GM23248 (cell line): ENCODE data around the gene TIMM44. TPM values are rescaled to one million over a fixed set of nuclear protein-coding genes. Genes with fewer than 3 reads are reported as not detected.
A peak's percentile ranks its signal among the peaks of the same experiment; 100 is the strongest.
"Not testable (repeated sequence)": the region's sequence is repeated elsewhere in the genome, so short reads cannot be mapped to it uniquely, and the experiment has no call there.

Source experiments
- DNase-seq: peaks from one replicate; pipeline ENCODE4 v3.0.0-alpha.2; 2015
- H2AFZ ChIP-seq: fragments of 200-600 bp; sonication (generic); 2 replicates; pipeline ENCODE4 v1.6.1; 2016; ENCODE audit warnings: antibody characterized with exemption
- H3F3A ChIP-seq: fragments of 200-600 bp; sonication (generic); 2 replicates; pipeline ENCODE4 v1.6.1; 2016; ENCODE audit warnings: mild to moderate bottlenecking, antibody characterized with exemption, mixed run types; ENCODE audit not compliant: insufficient read depth
- H3K27ac ChIP-seq: fragments of 200-600 bp; sonication (generic); 2 replicates; pipeline ENCODE4 v1.5.1; 2016; ENCODE audit warnings: mild to moderate bottlenecking
- H3K27me3 ChIP-seq: fragments of 200-600 bp; sonication (generic); replicated peaks from 2 replicates; pipeline ENCODE4 v1.6.1; 2016; ENCODE audit warnings: mild to moderate bottlenecking; ENCODE audit not compliant: insufficient read depth
- H3K36me3 ChIP-seq: fragments of 200-600 bp; sonication (generic); 2 replicates; pipeline ENCODE4 v1.6.1; 2016; ENCODE audit warnings: low read depth, mild to moderate bottlenecking
- H3K4me1 ChIP-seq: fragments of 200-600 bp; sonication (generic); 2 replicates; pipeline ENCODE4 v1.6.1; 2016; ENCODE audit warnings: mild to moderate bottlenecking; ENCODE audit not compliant: insufficient read depth
- H3K4me2 ChIP-seq: fragments of 200-600 bp; sonication (generic); one replicate; pipeline ENCODE4 v1.6.1; 2016; ENCODE audit warnings: mild to moderate bottlenecking; ENCODE audit not compliant: unreplicated experiment
- H3K4me3 ChIP-seq: fragments of 200-600 bp; sonication (generic); 2 replicates; pipeline ENCODE4 v1.5.1; 2016; ENCODE audit warnings: mild to moderate bottlenecking
- H3K79me2 ChIP-seq: fragments of 200-600 bp; sonication (generic); 2 replicates; pipeline ENCODE4 v1.6.1; 2016; ENCODE audit warnings: mild to moderate bottlenecking; ENCODE audit not compliant: insufficient read depth
- H3K9ac ChIP-seq: fragments of 200-600 bp; sonication (generic); 2 replicates; pipeline ENCODE4 v1.6.1; 2016; ENCODE audit warnings: mild to moderate bottlenecking
- H3K9me2 ChIP-seq: fragments of 200-600 bp; sonication (generic); 2 replicates; pipeline ENCODE4 v1.6.1; 2016; ENCODE audit warnings: mixed run types, mild to moderate bottlenecking, moderate library complexity; ENCODE audit not compliant: insufficient read depth
- H3K9me3 ChIP-seq: fragments of 200-600 bp; sonication (generic); one replicate; pipeline ENCODE4 v1.6.1; 2017; ENCODE audit warnings: low read depth
- H4K20me1 ChIP-seq: fragments of 200-600 bp; sonication (generic); 2 replicates; pipeline ENCODE4 v1.6.0; 2016; ENCODE audit not compliant: insufficient read depth
- EZH2 ChIP-seq: fragments of 200-600 bp; sonication (generic); IDR thresholded peaks from 2 replicates; pipeline ENCODE4 v1.6.1; 2018; ENCODE audit warnings: antibody characterized with exemption, mild to moderate bottlenecking; ENCODE audit not compliant: insufficient read depth, poor library complexity, severe bottlenecking
- EZH2phosphoT487 ChIP-seq: fragments of 200-600 bp; sonication (generic); IDR thresholded peaks from 2 replicates; pipeline ENCODE4 v1.6.1; 2018; ENCODE audit warnings: antibody characterized with exemption, moderate library complexity, mild to moderate bottlenecking, low read depth; ENCODE audit not compliant: insufficient read depth
- WGBS, 2 experiments: methylation state at CpG; one replicate each; pipeline ENCODE4 v1.1.6; 2015 to 2017; ENCODE audit warnings: low lambda C conversion rate in 2 of 2, low coverage in 1 of 2; ENCODE audit errors: missing lambda C conversion rate in 2 of 2; 5-methylcytosine and 5-hydroxymethylcytosine counted together
- in situ Hi-C: fragments of 300-500 bp; cut with MboI; formaldehyde crosslinking; loops from 2 replicates; pipeline ENCODE4 v1.15.0; 2020
- polyA plus RNA-seq: library from polyadenylated mRNA; unstranded; fragments of >200 nt; fragmentation: Nextera tagmentation; extraction: Ambion mirVana; gene quantifications from 2 replicates; pipeline ENCODE4 v1.2.1, GENCODE V29; 2016
- total RNA-seq: library from RNA; depleted of rRNA; stranded (reverse); fragments of >200 nt; shearing (Covaris generic); gene quantifications from 2 replicates; pipeline ENCODE4 v1.2.3, GENCODE V29; 2014

Gene TIMM44
- total and polyA plus RNA-seq, 2 experiments from 2014 or later: 25.8 to 53.1 TPM

DNA sequence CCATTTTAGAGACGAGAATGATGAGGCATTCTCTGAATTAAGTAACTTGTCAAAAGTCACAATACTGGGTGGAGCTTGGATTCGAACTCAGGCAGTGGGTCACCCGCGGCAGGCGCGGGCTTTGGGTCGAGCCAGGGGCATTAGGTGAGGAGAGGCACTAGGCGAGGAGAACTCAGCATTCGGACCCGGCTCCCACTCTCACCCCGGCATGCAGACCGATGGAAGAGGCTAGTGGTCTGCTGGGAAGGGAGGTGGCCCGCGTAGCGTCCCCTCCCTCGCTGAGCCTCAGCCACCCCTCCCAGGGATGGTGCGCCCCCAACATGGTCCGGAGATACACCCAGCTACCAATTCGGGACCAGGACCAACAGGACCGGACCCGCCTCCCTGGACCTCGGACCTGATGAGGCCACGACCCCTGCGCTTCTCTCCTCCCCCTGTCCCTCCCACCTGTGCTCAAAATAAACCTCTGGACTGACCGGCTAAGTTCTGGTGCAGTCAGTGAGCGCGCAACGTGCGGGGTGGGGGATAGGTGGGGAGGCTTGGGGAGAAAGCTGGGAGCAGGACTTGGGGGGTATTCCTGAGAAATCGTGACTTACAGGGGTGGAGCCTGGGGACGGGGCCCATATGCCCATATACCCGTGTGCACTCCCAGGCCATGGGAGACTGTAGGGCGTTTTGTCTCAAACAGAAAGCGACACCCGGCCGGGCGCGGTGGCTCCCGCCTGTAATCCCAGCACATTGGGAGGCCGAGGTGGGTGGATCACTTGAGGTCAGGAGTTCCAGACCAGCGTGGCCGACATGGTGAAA is 24.6 kb downstream of the TIMM44 start:
- in situ Hi-C loops: no loop called here
- H3K9me3 ChIP-seq: no peaks in the 10 kb centered on the region
- H3K9ac ChIP-seq: peak overlapping the region; percentile 79
- H3K36me3 ChIP-seq: no peaks in the 10 kb centered on the region
- no peaks in the 10 kb centered on the region for H4K20me1 ChIP-seq
- H3K4me1 ChIP-seq: 0 out of 2 replicates have a peak, but pooled peaks cover 8% of the 10 kb centered on the region
- H3K79me2 ChIP-seq: peaks cover 16% of the 10 kb centered on the region
- no peak for DNase-seq
- peak overlapping the region; percentile 91 for H3K4me2 ChIP-seq
- H3K27ac ChIP-seq: no peak overlapping the region
- no peaks in the 10 kb centered on the region for H3F3A ChIP-seq
- WGBS, 2 experiments: 58 to 60% methylated on average over 40 to 42 of the region's 42 CpGs
- H3K27me3 ChIP-seq: no peaks in the 10 kb centered on the region
- TF ChIP-seq EZH2: no peak
- no peak for TF ChIP-seq EZH2phosphoT487
- peak overlapping the region; percentile 77 for H3K4me3 ChIP-seq
- H3K9me2 ChIP-seq: no peaks in the 10 kb centered on the region
- no peak overlapping the region for H2AFZ ChIP-seq

DNA sequence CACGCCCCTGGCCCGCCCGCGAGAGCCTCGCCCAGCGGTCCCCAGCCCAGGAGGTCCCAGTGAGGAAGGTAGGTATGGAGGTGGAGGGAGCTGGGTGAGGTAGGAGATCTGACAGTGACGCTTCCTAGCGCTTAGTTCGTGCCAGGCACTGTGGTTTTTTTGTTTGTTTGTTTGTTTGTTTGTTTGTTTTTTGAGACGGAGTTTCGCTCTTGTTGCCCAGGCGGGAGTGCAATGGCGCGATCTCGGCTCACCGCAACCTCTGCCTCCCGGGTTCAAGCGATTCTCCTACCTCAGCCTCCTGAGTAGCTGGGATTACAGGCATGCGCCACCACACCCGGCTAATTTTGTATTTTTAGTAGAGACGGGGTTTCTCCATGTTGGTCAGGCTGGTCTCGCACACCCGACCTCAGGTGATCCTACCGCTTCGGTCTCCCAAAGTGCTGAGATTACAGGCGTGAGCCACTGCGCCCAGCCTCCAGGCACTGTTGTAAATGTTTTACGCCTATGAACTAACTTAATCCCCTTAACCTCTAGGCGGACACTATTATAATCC is 25.3 kb downstream of the TIMM44 start:
- H4K20me1 ChIP-seq, H3K4me1 ChIP-seq, in situ Hi-C loops, H3K9me2 ChIP-seq, H3K27ac ChIP-seq, DNase-seq, H3K27me3 ChIP-seq, H3F3A ChIP-seq, H3K9me3 ChIP-seq, H3K36me3 ChIP-seq: not testable (repeated sequence)
- Histone ChIP-seq H3K4me2 (peak overlapping the region; percentile 88), H3K79me2 (peaks cover 11% of the 10 kb centered on the region), H3K9ac (peak overlapping the region; percentile 73), H2AFZ (peak overlapping the region; percentile 79), H3K4me3 (peak overlapping the region; percentile 74)
- 33 to 37% methylated on average over 28 to 29 of the region's 29 CpGs for WGBS, 2 experiments

DNA sequence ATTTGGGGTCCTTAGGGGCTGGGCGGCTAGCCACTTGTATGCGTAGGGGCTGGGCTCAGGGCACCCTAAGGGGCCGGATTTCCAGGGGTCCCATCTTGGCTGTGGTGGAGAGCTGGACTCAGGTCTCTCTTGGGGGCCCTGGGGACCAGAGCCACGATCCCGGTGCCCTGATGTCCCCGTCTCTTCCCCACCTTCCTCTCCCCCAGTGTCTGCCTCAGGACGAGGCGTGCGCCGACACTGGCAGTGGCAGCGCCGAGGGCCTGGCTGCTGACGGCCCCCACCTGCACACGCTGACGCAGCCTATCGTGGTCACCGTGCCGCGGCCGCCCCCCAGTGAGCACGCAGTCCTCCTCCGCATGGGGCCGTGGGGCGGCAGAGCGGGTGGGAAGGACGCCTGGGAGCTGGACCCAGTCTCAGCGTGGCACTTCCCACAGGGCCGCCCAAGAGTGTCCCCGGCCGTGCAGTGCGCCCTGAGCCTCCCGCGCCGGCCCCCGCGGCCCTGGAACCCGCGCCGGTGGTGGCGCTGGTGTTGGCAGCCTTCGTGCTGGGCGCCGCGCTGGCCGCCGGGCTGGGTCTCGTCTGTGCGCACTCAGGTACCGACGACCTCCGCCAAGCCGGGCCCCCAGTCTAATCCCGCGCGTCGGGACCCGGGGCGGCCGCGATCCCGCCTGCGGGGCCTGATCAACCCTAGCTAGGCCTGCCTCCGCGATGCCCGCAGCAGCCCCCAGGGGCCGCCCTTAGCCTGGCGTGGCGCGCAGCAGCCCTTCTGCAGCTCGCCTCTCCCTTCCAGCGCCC is 26.0 kb downstream of the TIMM44 start:
- Histone ChIP-seq H3K4me3 (peak overlapping the region; percentile 74), H3F3A (no peaks in the 10 kb centered on the region), H3K79me2 (peaks cover 5% of the 10 kb centered on the region; the same call in 1 of the 2 replicates), H3K36me3 (no peaks in the 10 kb centered on the region; the same call in 1 of the 2 replicates), H3K9me3 (no peaks in the 10 kb centered on the region), H3K27ac (peak overlapping the region; percentile 31), H3K4me2 (peak overlapping the region; percentile 88), H3K9me2 (no peaks in the 10 kb centered on the region), H4K20me1 (no peaks in the 10 kb centered on the region), H3K4me1 (0 out of 2 replicates have a peak, but pooled peaks cover 8% of the 10 kb centered on the region), H2AFZ (peak overlapping the region; percentile 79), H3K27me3 (no peaks in the 10 kb centered on the region), H3K9ac (peak overlapping the region; percentile 73)
- TF ChIP-seq EZH2phosphoT487: no peak
- TF ChIP-seq EZH2: no peak
- in situ Hi-C loops: no loop called here
- 1% methylated on average over 52 to 56 of the region's 71 CpGs for whole genome bisulfite sequencing, 2 experiments
- DNase-seq: peak; percentile 88

DNA sequence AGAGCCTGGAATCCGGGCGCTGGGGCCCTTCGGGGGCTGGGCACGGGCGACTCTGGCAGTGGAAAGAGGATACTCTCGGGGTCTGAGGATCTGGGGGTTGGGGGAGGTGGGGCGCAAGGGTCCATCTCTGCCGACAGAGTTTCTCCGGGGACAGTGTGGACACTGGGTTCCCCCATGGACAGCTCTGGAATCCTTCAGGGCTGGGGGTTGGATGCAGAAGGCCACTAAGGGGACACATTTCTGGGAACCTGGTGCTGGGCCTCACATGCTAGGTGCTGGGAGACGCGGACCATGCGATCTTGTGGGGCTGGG is 26.6 kb downstream of the TIMM44 start:
- TF ChIP-seq EZH2phosphoT487 (no peak), EZH2 (no peak)
- in situ Hi-C loops: no loop called here
- H3K9me2 ChIP-seq: no peaks in the 10 kb centered on the region
- H3F3A ChIP-seq: no peaks in the 10 kb centered on the region
- H3K9me3 ChIP-seq: no peaks in the 10 kb centered on the region
- H3K36me3 ChIP-seq: no peaks in the 10 kb centered on the region; the same call in 1 of the 2 replicates
- H3K4me2 ChIP-seq: peak overlapping the region; percentile 88
- H2AFZ ChIP-seq: peak overlapping the region; percentile 79
- no peaks in the 10 kb centered on the region for H3K79me2 ChIP-seq
- DNase-seq: no peak
- WGBS, 2 experiments: 8 to 9% methylated on average over 9 to 12 of the region's 12 CpGs
- no peaks in the 10 kb centered on the region for H4K20me1 ChIP-seq
- H3K27me3 ChIP-seq: no peaks in the 10 kb centered on the region
- H3K27ac ChIP-seq: peak overlapping the region; percentile 31
- peak overlapping the region; percentile 74 for H3K4me3 ChIP-seq
- peak overlapping the region; percentile 73 for H3K9ac ChIP-seq
- 0 out of 2 replicates have a peak, but pooled peaks cover 6% of the 10 kb centered on the region for H3K4me1 ChIP-seq
